Peyer's patch (tissue), 4 donors: Measurements from ENCODE around the gene CLC. TPM values are rescaled to one million over a fixed set of nuclear protein-coding genes. Genes with fewer than 3 reads are reported as not detected.

Source experiments
- DNase-seq, 3 donors: peaks; one replicate each; pipeline ENCODE4 v3.0.0-alpha.2; 2017 to 2019
- H3K27ac ChIP-seq, 4 donors: fragments of 200-600 bp; sonication (generic); one replicate each; pipeline ENCODE4 v1.5.1; 2016 to 2019
- H3K27me3 ChIP-seq, 2 donors: fragments of 200-600 bp; sonication (generic); one replicate each; pipeline ENCODE4 v1.5.1; 2019
- H3K36me3 ChIP-seq, 3 donors: fragments of 200-600 bp; sonication (generic); one replicate each; pipeline ENCODE4 v1.5.1; 2016 to 2019
- H3K4me1 ChIP-seq, 4 donors: fragments of 200-600 bp; sonication (generic); one replicate each; pipeline ENCODE4 v1.5.1; 2016 to 2019
- H3K4me3 ChIP-seq, 4 donors: fragments of 200-600 bp; sonication (generic); 1 replicate in 3 of 4; 2 replicates in 1 of 4; pipeline ENCODE4 v1.5.1; 2016 to 2019; ENCODE audit warnings: mild to moderate bottlenecking in 1 of 4
- H3K9me3 ChIP-seq, 4 donors: fragments of 200-600 bp; sonication (generic); one replicate each; pipeline ENCODE4 v1.5.1; 2016 to 2019; ENCODE audit warnings: mild to moderate bottlenecking in 1 of 4
- CTCF ChIP-seq, 6 experiments: fragments of 450-650 bp in 4 of 6; fragments of 200-600 bp in 2 of 6; sonication (generic) in 1 of 6; IDR thresholded peaks; one replicate each; pipeline ENCODE4 v1.5.1; 2017 to 2019; ENCODE audit warnings: antibody characterized with exemption in 6 of 6, mild to moderate bottlenecking in 3 of 6, moderate library complexity in 1 of 6
- POLR2A ChIP-seq, 2 donors: fragments of 450-650 bp; IDR thresholded peaks; one replicate each; pipeline ENCODE4 v1.5.1; 2017; ENCODE audit warnings: antibody characterized with exemption in 2 of 2, mild to moderate bottlenecking in 2 of 2, moderate library complexity in 2 of 2
- total RNA-seq, 4 donors: library from RNA; depleted of rRNA; stranded (reverse); fragments of >200 nt; gene quantifications; one replicate each; pipeline ENCODE4 v1.1.0, GENCODE V29; 2016

The CLC gene
- total RNA-seq, 4 donors from 2014 or later, result not detected

- no peak overlapping the region for H3K27ac ChIP-seq
- H3K27me3 ChIP-seq, result no peaks in the 10 kb centered on the region
- H3K36me3 ChIP-seq, result no peaks in the 10 kb centered on the region
- TF ChIP-seq POLR2A (IDR thresholded peaks at IDR 0.05) (no peak), CTCF (IDR thresholded peaks at IDR 0.05) (no peak)
- no peaks in the 10 kb centered on the region for H3K4me1 ChIP-seq
- no peak overlapping the region for H3K4me3 ChIP-seq
- no peaks in the 10 kb centered on the region for H3K9me3 ChIP-seq
- no peak for DNase-seq
Measured at GRCh38 chr19:39708594-39708993, 29.2 kb downstream of the CLC start.

- no peaks in the 10 kb centered on the region for H3K36me3 ChIP-seq
- no peak for DNase-seq
- H3K27me3 ChIP-seq, result no peaks in the 10 kb centered on the region
- H3K27ac ChIP-seq, result no peak overlapping the region
- no peaks in the 10 kb centered on the region for H3K9me3 ChIP-seq
- no peaks in the 10 kb centered on the region for H3K4me1 ChIP-seq
- no peak for TF ChIP-seq POLR2A (IDR thresholded peaks at IDR 0.05)
- no peak for TF ChIP-seq CTCF (IDR thresholded peaks at IDR 0.05)
- no peak overlapping the region for H3K4me3 ChIP-seq
Measured at GRCh38 chr19:39705578-39706188, 32.1 kb downstream of the CLC start.

GRCh38 chr19:39704181-39705044, 33.4 kb downstream of the CLC start, which contains the start of gene LGALS14:
Gene LGALS14 (plus strand): TSS chr19:39704481. CDS start chr19:39704529, 48 bp downstream.
- TF ChIP-seq CTCF (IDR thresholded peaks at IDR 0.05) (no peak), POLR2A (IDR thresholded peaks at IDR 0.05) (no peak)
- DNase-seq, result no peak
- no peaks in the 10 kb centered on the region for H3K4me1 ChIP-seq

GRCh38 chr19:39701291-39701690, 36.5 kb downstream of the CLC start:
- TF ChIP-seq POLR2A (IDR thresholded peaks at IDR 0.05) (no peak), CTCF (IDR thresholded peaks at IDR 0.05) (no peak)

More at GRCh38 chr19:39704181-39705044, 33.4 kb downstream of the CLC start, which contains the start of gene LGALS14:
- Histone ChIP-seq H3K27me3 (no peaks in the 10 kb centered on the region), H3K36me3 (no peaks in the 10 kb centered on the region), H3K4me3 (no peak within 1 kb of the TSS), H3K27ac (no peak within 1 kb of the TSS), H3K9me3 (no peaks in the 10 kb centered on the region)

GRCh38 chr19:39698535-39698934, 39.3 kb downstream of the CLC start:
- no peak overlapping the region for H3K4me3 ChIP-seq
- TF ChIP-seq CTCF (IDR thresholded peaks at IDR 0.05) (no peak), POLR2A (IDR thresholded peaks at IDR 0.05) (no peak)
- no peaks in the 10 kb centered on the region for H3K4me1 ChIP-seq
- H3K27me3 ChIP-seq, result no peaks in the 10 kb centered on the region
- H3K9me3 ChIP-seq, result no peaks in the 10 kb centered on the region
- no peak for DNase-seq
- no peak overlapping the region for H3K27ac ChIP-seq
- no peaks in the 10 kb centered on the region for H3K36me3 ChIP-seq

More at GRCh38 chr19:39701291-39701690, 36.5 kb downstream of the CLC start:
- Histone ChIP-seq H3K27me3 (no peaks in the 10 kb centered on the region), H3K9me3 (no peaks in the 10 kb centered on the region), H3K36me3 (no peaks in the 10 kb centered on the region), H3K27ac (no peak overlapping the region), H3K4me3 (no peak overlapping the region), H3K4me1 (no peaks in the 10 kb centered on the region)
- no peak for DNase-seq
